H1 (cell line): Measurements from ENCODE around the gene TNIP1. TPM values are rescaled to one million over a fixed set of nuclear protein-coding genes. Genes with fewer than 3 reads are reported as not detected.

Experiments used
- CTCF ChIA-PET: fragments of 300-600 bp; sonication (Branson Sonifier 250); formaldehyde crosslinking; loops from one replicate; lab custom pipeline; 2021; ENCODE audit not compliant: partially characterized antibody; lab: Charles Lee
- POLR2A ChIA-PET: fragments of 300-600 bp; sonication (Branson Sonifier 250); formaldehyde crosslinking; loops from one replicate; lab custom pipeline; 2021; ENCODE audit warnings: inconsistent platforms; ENCODE audit not compliant: partially characterized antibody; lab: Charles Lee
- DNase-seq, 2 experiments: peaks; one replicate each; pipeline versions ENCODE4 v3.0.0 to v3.0.0-alpha.2; 2010 to 2022; ENCODE audit warnings: low spot score in 2 of 2, low read depth in 1 of 2, mixed read lengths in 1 of 2
- FAIRE-seq: peaks from 2 replicates; lab custom pipeline; 2011; peaks lifted over from hg19 to GRCh38; lab: Jason Lieb, UNC
- H2AFZ ChIP-seq: 2 replicates; pipeline ENCODE4 v1.8.1; 2012; ENCODE audit warnings: low read length, inconsistent platforms
- H2AK5ac ChIP-seq: 2 replicates; pipeline ENCODE4 v1.6.1; 2013; ENCODE audit warnings: low read depth, low read length
- H2BK120ac ChIP-seq: replicated peaks from 2 replicates; pipeline ENCODE3; 2013; ENCODE audit warnings: low read depth, low read length, inconsistent platforms
- H2BK12ac ChIP-seq: 2 replicates; pipeline ENCODE4 v1.6.1; 2013; ENCODE audit warnings: low read depth, low read length
- H2BK15ac ChIP-seq: 2 replicates; pipeline ENCODE4 v1.6.1; 2013; ENCODE audit warnings: low read length
- H2BK20ac ChIP-seq: 2 replicates; pipeline ENCODE4 v1.6.1; 2013; ENCODE audit warnings: low read length
- H2BK5ac ChIP-seq: 2 replicates; pipeline ENCODE4 v1.6.1; 2013; ENCODE audit warnings: low read depth, low read length
- H3K14ac ChIP-seq: 2 replicates; pipeline ENCODE4 v1.6.1; 2013; ENCODE audit warnings: inconsistent platforms; ENCODE audit not compliant: insufficient read length
- H3K18ac ChIP-seq: 2 replicates; pipeline ENCODE4 v1.6.1; 2013; ENCODE audit warnings: low read length; ENCODE audit errors: extremely low read depth
- H3K23ac ChIP-seq: 2 replicates; pipeline ENCODE4 v1.6.1; 2013; ENCODE audit warnings: inconsistent platforms; ENCODE audit not compliant: insufficient read length
- H3K23me2 ChIP-seq: 2 replicates; pipeline ENCODE4 v1.6.1; 2013; ENCODE audit warnings: low read depth, low read length
- H3K27ac ChIP-seq: 2 replicates; pipeline ENCODE4 v1.6.1; 2011; ENCODE audit warnings: low read depth, low read length, inconsistent platforms
- H3K27me3 ChIP-seq, 4 experiments: replicated peaks in 1 of 4; 1 replicate in 1 of 4; 2 replicates in 3 of 4; pipeline versions ENCODE4 v1.6.1 to v1.8.1; 2011 to 2013; ENCODE audit warnings: low read length in 3 of 4, mild to moderate bottlenecking in 3 of 4, inconsistent platforms in 2 of 4, mixed read lengths in 2 of 4, moderate library complexity in 1 of 4; ENCODE audit not compliant: control insufficient read depth in 3 of 4, insufficient read depth in 3 of 4; ENCODE audit errors: extremely low read depth in 1 of 4
- H3K36me3 ChIP-seq, 4 experiments: 2 replicates each; pipeline versions ENCODE4 v1.6.1 to v1.8.1; 2011 to 2013; ENCODE audit warnings: mild to moderate bottlenecking in 4 of 4, low read length in 3 of 4, moderate library complexity in 2 of 4, control low read depth in 1 of 4, inconsistent platforms in 1 of 4; ENCODE audit not compliant: insufficient read depth in 4 of 4, control insufficient read depth in 2 of 4
- H3K4ac ChIP-seq: replicated peaks from 2 replicates; pipeline ENCODE3; 2013; ENCODE audit warnings: low read length, low read depth, mixed read lengths, inconsistent platforms; ENCODE audit not compliant: insufficient read length
- H3K4me1 ChIP-seq, 4 experiments: replicated peaks in 1 of 4; 1 replicate in 1 of 4; 2 replicates in 3 of 4; pipeline versions ENCODE4 v1.6.1 to v1.8.1; 2011 to 2013; ENCODE audit warnings: low read length in 3 of 4, inconsistent platforms in 2 of 4, mixed read lengths in 1 of 4; ENCODE audit not compliant: insufficient read depth in 4 of 4, control insufficient read depth in 3 of 4
- H3K4me2 ChIP-seq, 2 experiments: 2 replicates each; pipeline versions ENCODE4 v1.6.1 to v1.8.1; 2011 to 2013; ENCODE audit warnings: low read depth in 2 of 2, low read length in 2 of 2, control low read depth in 1 of 2, inconsistent platforms in 1 of 2, mild to moderate bottlenecking in 1 of 2; ENCODE audit not compliant: insufficient read depth in 1 of 2
- H3K4me3 ChIP-seq, 4 experiments: fragments of 200-600, 300-600 bp in 1 of 4; sonication (generic), shearing (Covaris generic), sonication (Bioruptor Twin) in 1 of 4; 2 replicates each; pipeline versions ENCODE4 v1.5.1 to v1.8.1; 2011 to 2016; ENCODE audit warnings: low read length in 4 of 4, low read depth in 3 of 4, control low read depth in 2 of 4, inconsistent platforms in 2 of 4, mild to moderate bottlenecking in 2 of 4, mixed read lengths in 1 of 4, moderate library complexity in 1 of 4; ENCODE audit not compliant: insufficient read depth in 2 of 4; ENCODE audit errors: extremely low read depth in 1 of 4
- H3K56ac ChIP-seq: replicated peaks from 2 replicates; pipeline ENCODE3; 2013; ENCODE audit warnings: low read depth, mild to moderate bottlenecking, mixed read lengths, low read length, inconsistent platforms; ENCODE audit not compliant: insufficient read length
- H3K79me1 ChIP-seq: 2 replicates; pipeline ENCODE4 v1.6.1; 2013; ENCODE audit warnings: low read depth, low read length, control low read depth
- H3K79me2 ChIP-seq, 2 experiments: 2 replicates each; pipeline versions ENCODE4 v1.6.1 to v1.8.1; 2012 to 2013; ENCODE audit warnings: low read length in 2 of 2, mild to moderate bottlenecking in 2 of 2, inconsistent platforms in 1 of 2; ENCODE audit not compliant: insufficient read depth in 2 of 2, control insufficient read depth in 1 of 2
- H3K9ac ChIP-seq, 4 experiments: replicated peaks in 1 of 4; 1 replicate in 1 of 4; 2 replicates in 3 of 4; pipeline versions ENCODE4 v1.6.1 to v1.8.1; 2011 to 2013; ENCODE audit warnings: low read depth in 3 of 4, low read length in 3 of 4, control low read depth in 2 of 4, mild to moderate bottlenecking in 2 of 4, moderate library complexity in 2 of 4, inconsistent platforms in 1 of 4; ENCODE audit errors: extremely low read depth in 1 of 4
- H3K9me3 ChIP-seq, 2 experiments: 2 replicates each; pipeline versions ENCODE4 v1.6.1 to v1.8.1; 2012 to 2013; ENCODE audit warnings: mild to moderate bottlenecking in 2 of 2, moderate library complexity in 2 of 2, control low read depth in 1 of 2, inconsistent platforms in 1 of 2, low read depth in 1 of 2, low read length in 1 of 2, mixed read lengths in 1 of 2; ENCODE audit not compliant: insufficient read depth in 2 of 2
- H4K20me1 ChIP-seq, 2 experiments: replicated peaks in 1 of 2; 2 replicates each; pipeline versions ENCODE3 to v1.8.1; 2011 to 2013; ENCODE audit warnings: inconsistent platforms in 2 of 2, low read length in 2 of 2, mild to moderate bottlenecking in 1 of 2; ENCODE audit not compliant: insufficient read depth in 2 of 2, control insufficient read depth in 1 of 2
- H4K5ac ChIP-seq: 2 replicates; pipeline ENCODE4 v1.6.1; 2013; ENCODE audit warnings: low read length, low read depth, mixed read lengths, inconsistent platforms; ENCODE audit not compliant: insufficient read length
- H4K8ac ChIP-seq: 2 replicates; pipeline ENCODE4 v1.8.0; 2013; ENCODE audit warnings: mild to moderate bottlenecking, moderate library complexity, low read length, inconsistent platforms; ENCODE audit not compliant: insufficient read depth; ENCODE audit errors: extremely low read depth
- H4K91ac ChIP-seq: replicated peaks from 2 replicates; pipeline ENCODE3; 2013; ENCODE audit warnings: low read length, mixed read lengths, inconsistent platforms; ENCODE audit not compliant: insufficient read length
- BRCA1 ChIP-seq: IDR thresholded peaks from 2 replicates; pipeline ENCODE4 v1.6.1; 2012; ENCODE audit warnings: low read depth, low read length, improper control_type of control experiment
- EP300 ChIP-seq, 2 experiments: IDR thresholded peaks; 1 replicate in 1 of 2; 2 replicates in 1 of 2; pipeline ENCODE4 v1.6.1; 2011 to 2012; ENCODE audit warnings: low read depth in 2 of 2, low read length in 2 of 2, mild to moderate bottlenecking in 2 of 2, borderline replicate concordance in 1 of 2, inconsistent platforms in 1 of 2, moderate library complexity in 1 of 2
- JUN ChIP-seq: IDR thresholded peaks from 2 replicates; pipeline ENCODE4 v1.6.1; 2011; ENCODE audit warnings: low read depth, mild to moderate bottlenecking, improper control_type of control experiment, low read length
- KDM5A ChIP-seq: fragments of 200-600 bp; IDR thresholded peaks from 2 replicates; pipeline ENCODE4 v1.7.1; 2012; ENCODE audit warnings: mild to moderate bottlenecking, low read length, inconsistent platforms, mixed read lengths
- RFX5 ChIP-seq: IDR thresholded peaks from 2 replicates; pipeline ENCODE4 v1.6.1; 2011; ENCODE audit warnings: low read depth, low read length, improper control_type of control experiment, borderline replicate concordance
- SUZ12 ChIP-seq: fragments of 200-600 bp; sonication (generic); IDR thresholded peaks from 2 replicates; pipeline ENCODE4 v1.6.1; 2012; ENCODE audit warnings: mild to moderate bottlenecking, inconsistent platforms, low read length, moderate library complexity, mixed read lengths
- YY1 ChIP-seq: IDR thresholded peaks from 2 replicates; pipeline ENCODE4 v1.6.1; 2011; ENCODE audit warnings: low read depth, mild to moderate bottlenecking, low read length
- WGBS, 2 experiments: shearing (Covaris generic) in 1 of 2; methylation state at CpG; one replicate each; pipeline versions ENCODE4 v1.1.6 to v1.1.7; 2013 to 2015; ENCODE audit warnings: low lambda C conversion rate in 2 of 2, mixed read lengths in 2 of 2, inconsistent platforms in 1 of 2, low coverage in 1 of 2, missing lambda C conversion rate in 1 of 2; ENCODE audit not compliant: insufficient replicate concordance in 2 of 2, insufficient coverage in 1 of 2, insufficient read length in 1 of 2; ENCODE audit errors: extremely low coverage in 1 of 2, missing lambda C conversion rate in 1 of 2; 5-methylcytosine and 5-hydroxymethylcytosine counted together
- polyA plus RNA-seq, 7 experiments: library from polyadenylated mRNA; depleted of rRNA in 3 of 7; stranded (reverse) in 5 of 7; unstranded in 2 of 7; fragments of >200 nt in 5 of 7; fragments of 200-250 nt in 2 of 7; gene quantifications; 1 replicate in 5 of 7; 2 replicates in 1 of 7; 4 replicates in 1 of 7; pipeline versions ENCODE4 v1.2.1 to v1.2.3, GENCODE V29; 2011 to 2013; ENCODE audit warnings: missing spikeins in 2 of 7, mixed read lengths in 2 of 7
- total RNA-seq: library from RNA; stranded (reverse); fragmentation: NEBNext Ultra II Directional; extraction: Animal tissue kit (Norgen Biotek cat#: 25700); gene quantifications from 2 replicates; pipeline ENCODE4 v1.2.1, GENCODE V29; 2021
- TF ChIP-seq, protein P1 (sequence below): IDR thresholded peaks from 2 replicates; pipeline ENCODE4 v1.6.1; 2012; ENCODE audit warnings: inconsistent platforms

The TNIP1 gene
- total and polyA plus RNA-seq, 2 of the 8 experiments (the other 6 are each of a cell fraction or from before 2014, with no cell fraction given) = 14.2 to 31.9 TPM

DNA sequence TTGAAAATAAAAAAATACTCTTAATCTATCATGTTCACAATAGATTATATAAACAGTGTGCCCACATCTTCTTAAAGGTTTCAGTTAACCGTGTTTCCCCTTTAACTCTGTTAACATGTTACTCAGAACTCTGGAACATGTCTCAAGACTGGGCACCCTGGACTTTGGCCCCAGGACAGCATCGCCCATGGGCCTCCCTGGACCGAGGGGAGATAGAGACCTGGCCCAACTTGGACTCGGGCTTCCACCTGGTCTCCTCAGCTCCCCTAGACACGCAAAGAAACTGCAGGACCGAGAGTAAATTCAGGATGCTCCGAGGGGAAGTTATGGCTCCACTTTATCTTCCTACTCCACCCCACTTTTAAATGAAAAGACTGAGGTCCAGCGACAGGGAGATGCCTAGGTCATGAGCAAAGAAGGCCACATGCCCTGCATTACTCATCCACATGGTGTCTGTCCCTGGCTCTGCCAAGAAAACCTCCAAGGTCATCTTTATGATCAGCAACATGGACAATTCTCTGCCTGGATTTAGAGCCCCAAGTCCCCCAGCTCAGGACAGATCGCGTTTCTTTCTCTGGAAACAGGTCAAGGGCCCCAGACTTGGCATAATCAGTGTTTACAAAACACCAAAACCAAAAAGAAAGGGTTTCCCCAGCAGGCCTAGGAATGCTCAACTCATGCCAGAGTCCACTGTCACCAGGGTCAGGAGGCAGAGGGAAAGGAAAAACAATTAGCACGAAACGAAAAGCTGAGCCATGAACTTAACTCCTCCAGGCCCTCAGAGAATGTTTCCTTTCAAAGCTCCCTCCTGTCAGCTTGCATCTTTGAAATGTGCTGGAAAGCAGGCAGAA, 43.0 kb downstream of the TNIP1 start:
- Histone ChIP-seq H3K36me3 (peaks cover 6 to 25% (median 13%) of the 10 kb centered on the region in 4 experiments; a peak in 6 of 8 replicates), H4K8ac (no peak overlapping the region), H3K14ac (no peak overlapping the region), H3K4ac (no peak overlapping the region), H2AK5ac (no peak overlapping the region), H2AFZ (no peak overlapping the region), H3K18ac (no peak overlapping the region), H3K56ac (no peak overlapping the region), H3K9me3 (no peaks in the 10 kb centered on the region), H3K23ac (no peak overlapping the region), H3K23me2 (no peaks in the 10 kb centered on the region), H4K91ac (no peak overlapping the region), H3K4me3 (no peak overlapping the region), H4K20me1 (peaks cover 0 to 5% of the 10 kb centered on the region in 2 experiments), H3K27ac (no peak overlapping the region), H2BK120ac (no peak overlapping the region), H3K4me1 (no peaks in the 10 kb centered on the region), H3K79me2 (no peaks in the 10 kb centered on the region), H3K79me1 (no peaks in the 10 kb centered on the region), H2BK5ac (no peak overlapping the region; the same call in 1 of the 2 replicates), H3K9ac (no peak overlapping the region), H2BK15ac (no peak overlapping the region), H4K5ac (no peak overlapping the region), H2BK20ac (no peak overlapping the region), H2BK12ac (no peak overlapping the region), H3K4me2 (no peak overlapping the region), H3K27me3 (no peaks in the 10 kb centered on the region)
- 88% methylated on average over 12 of the region's 12 CpGs; no CpG with 5 or more reads in 1 of the 2 experiments for WGBS, 2 experiments
- FAIRE-seq (no peak), DNase-seq (no peak)
- POLR2A ChIA-PET = interaction anchor here (1.2 kb wide), 1 partner anchor 17 kb away, joined by 4 read pairs; the partner anchor contains the start of gene GPX3
- CTCF ChIA-PET = interaction anchor here (0.7 to 10.2 kb wide), 5 partner anchors 13 to 35 kb away, joined by 3 to 157 read pairs (median 5); no protein-coding TSS in a partner anchor
- TF ChIP-seq EP300 (IDR thresholded peaks at IDR 0.05; ENCODE audit: borderline replicate concordance in 1 of 2, low read depth in 2 of 2, low read length in 2 of 2) (no peak), SUZ12 (no peak), YY1 (no peak), JUN (no peak), RFX5 (no peak), BRCA1 (no peak), KDM5A (no peak)
- TF ChIP-seq, protein P1, sequence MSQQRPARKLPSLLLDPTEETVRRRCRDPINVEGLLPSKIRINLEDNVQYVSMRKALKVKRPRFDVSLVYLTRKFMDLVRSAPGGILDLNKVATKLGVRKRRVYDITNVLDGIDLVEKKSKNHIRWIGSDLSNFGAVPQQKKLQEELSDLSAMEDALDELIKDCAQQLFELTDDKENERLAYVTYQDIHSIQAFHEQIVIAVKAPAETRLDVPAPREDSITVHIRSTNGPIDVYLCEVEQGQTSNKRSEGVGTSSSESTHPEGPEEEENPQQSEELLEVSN = no peak
